Measurements from ENCODE around the gene MYPOP. TPM values are rescaled to one million over a fixed set of nuclear protein-coding genes. Genes with fewer than 3 reads are reported as not detected.

Gene MYPOP
- total and polyA plus RNA-seq, 2 donors (not counting 3 experiments of a cell fraction or from before 2014, with no cell fraction given): 3.9 to 9.0 TPM

DNA sequence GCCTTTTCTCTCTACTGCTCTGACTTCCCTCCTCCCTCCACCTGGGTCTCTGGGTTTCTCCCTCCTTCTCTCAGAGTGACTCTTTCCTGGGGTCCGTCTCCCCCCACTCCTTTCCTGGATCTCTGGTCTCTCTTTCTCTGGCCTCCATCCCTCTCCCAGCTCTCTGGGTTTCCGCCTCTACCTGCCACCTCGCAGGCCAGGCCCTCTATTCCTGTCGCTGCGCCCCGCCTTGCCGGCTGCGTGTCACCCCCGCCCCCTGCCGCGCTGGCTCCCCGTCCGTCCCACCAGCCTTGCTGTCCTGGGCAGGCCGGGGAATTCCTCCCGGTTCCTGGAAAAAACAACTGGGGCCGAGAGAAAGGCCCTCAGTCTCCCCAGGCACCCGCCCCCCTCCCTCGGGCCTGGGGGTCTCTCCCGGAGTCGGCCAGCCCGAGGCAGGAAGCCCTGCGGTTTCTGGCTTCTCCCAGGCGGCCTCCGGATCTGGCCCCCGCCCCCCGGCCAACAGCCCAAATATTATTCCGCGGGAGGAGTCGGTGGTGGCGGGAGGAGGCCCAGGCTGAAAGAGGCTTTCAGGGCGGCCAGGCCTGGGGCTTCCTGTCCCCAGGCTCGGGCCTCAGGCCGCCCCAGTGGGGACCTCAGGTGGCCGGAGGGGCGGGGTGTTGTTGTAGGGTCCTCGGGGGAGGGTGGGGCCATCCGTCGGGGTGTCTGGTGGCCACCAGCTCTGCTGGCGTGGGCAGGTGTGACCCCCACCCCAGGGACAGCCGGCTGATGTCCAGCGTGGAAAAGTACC is 25.8 kb downstream of the MYPOP start:
- FAIRE-seq (peak; percentile 8), DNase-seq (ENCODE audit: low read depth, low spot score) (peak; percentile 29)
- Histone ChIP-seq H3K27ac (ENCODE audit: insufficient read depth, low read depth, low read length) (no peak overlapping the region), H3K4me2 (ENCODE audit: insufficient read depth, low read length) (no peak overlapping the region), H3K4me3 (replicated peaks in 1 of 3; ENCODE audit: insufficient read depth in 1 of 3, low read depth in 1 of 3, low read length in 3 of 3) (peak overlapping the region in 1 of 3 experiments; percentile 6), H4K20me1 (replicated peaks; ENCODE audit: control insufficient read depth, extremely low read depth, insufficient read depth, low read length) (no peaks in the 10 kb centered on the region), H3K9me1 (replicated peaks; ENCODE audit: control insufficient read depth, extremely low read depth, insufficient read depth, low read length) (no peaks in the 10 kb centered on the region), H3K36me3 (ENCODE audit: control insufficient read depth in 2 of 2, extremely low read depth in 1 of 2, insufficient read depth in 2 of 2, low read length in 2 of 2) (no peaks in the 10 kb centered on the region), H3K27me3 (ENCODE audit: control insufficient read depth in 2 of 2, insufficient read depth in 2 of 2, low read length in 2 of 2) (peaks cover 2 to 6% of the 10 kb centered on the region in 2 experiments), H2AFZ (ENCODE audit: low read depth, low read length) (peak overlapping the region; percentile 73), H3K9me3 (replicated peaks; ENCODE audit: control insufficient read depth, insufficient read depth, low read length) (no peaks in the 10 kb centered on the region), H3K79me2 (ENCODE audit: control insufficient read depth, insufficient read depth, low read length) (no peaks in the 10 kb centered on the region), H3K4me1 (ENCODE audit: control insufficient read depth, extremely low read depth, insufficient read depth, low read length) (no peaks in the 10 kb centered on the region), H3K9ac (replicated peaks; ENCODE audit: extremely low read depth, insufficient read depth, low read length) (peak overlapping the region; percentile 5)
- ChIA-PET CTCF (interaction anchor here (0.7 kb wide), 1 partner anchor 10 kb away, joined by 3 read pairs; the partner anchor contains the start of gene IRF2BP1), POLR2A (no interaction called here)
- intact Hi-C loops (cut with micrococcal nuclease) (no loop called here), dilution Hi-C loops (cut with MboI; ENCODE audit: extremely low pct_ligation_motif_present, low sequenced_read_pairs) (no loop called here)
- BruUV-seq (replicated peaks): no TSS peak
- TF ChIP-seq EZH2 (IDR thresholded peaks at IDR 0.05; ENCODE audit: borderline replicate concordance, low read depth, low read length, severe bottlenecking) (peak; percentile 10), JUN (IDR thresholded peaks at IDR 0.05; ENCODE audit: borderline replicate concordance, insufficient read depth, insufficient read length, low read depth) (no peak)

DNA sequence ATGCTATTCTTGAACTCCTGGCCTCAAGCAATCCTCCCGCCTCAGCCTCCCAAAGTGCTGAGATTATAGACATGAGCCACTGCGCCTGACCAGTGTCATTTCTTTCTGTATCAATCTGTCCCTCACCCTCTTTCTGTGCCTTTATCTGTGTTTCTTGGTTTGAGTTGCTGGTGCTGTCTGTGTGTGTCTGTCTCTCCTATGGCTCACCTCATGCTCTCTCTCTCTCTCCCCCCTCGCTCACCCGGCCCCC is 26.3 kb downstream of the MYPOP start:
- H3K27ac ChIP-seq (ENCODE audit: insufficient read depth, low read depth, low read length): no peak overlapping the region
- H2AFZ ChIP-seq (ENCODE audit: low read depth, low read length): peak overlapping the region; percentile 73
- intact Hi-C loops (cut with micrococcal nuclease): no loop called here
- H3K9me1 ChIP-seq (replicated peaks; ENCODE audit: control insufficient read depth, extremely low read depth, insufficient read depth, low read length): no peaks in the 10 kb centered on the region
- FAIRE-seq (no peak), DNase-seq (ENCODE audit: low read depth, low spot score) (no peak)
- BruUV-seq (replicated peaks): no TSS peak
- ChIA-PET POLR2A (no interaction called here), CTCF (interaction anchor here (0.7 kb wide), 1 partner anchor 10 kb away, joined by 3 read pairs; the partner anchor contains the start of gene IRF2BP1)
- no peaks in the 10 kb centered on the region for H3K79me2 ChIP-seq (ENCODE audit: control insufficient read depth, insufficient read depth, low read length)
- H3K27me3 ChIP-seq (ENCODE audit: control insufficient read depth in 2 of 2, insufficient read depth in 2 of 2, low read length in 2 of 2): peaks cover 2 to 6% of the 10 kb centered on the region in 2 experiments
- no peaks in the 10 kb centered on the region for H3K4me1 ChIP-seq (ENCODE audit: control insufficient read depth, extremely low read depth, insufficient read depth, low read length)
- TF ChIP-seq MYC (IDR thresholded peaks at IDR 0.05; ENCODE audit: low read depth, low read length): no peak
- no peak for TF ChIP-seq POLR2AphosphoS5 (IDR thresholded peaks at IDR 0.05; ENCODE audit: insufficient read depth, low read depth, low read length)
- dilution Hi-C loops (cut with MboI; ENCODE audit: extremely low pct_ligation_motif_present, low sequenced_read_pairs): no loop called here
- H3K36me3 ChIP-seq (ENCODE audit: control insufficient read depth in 2 of 2, extremely low read depth in 1 of 2, insufficient read depth in 2 of 2, low read length in 2 of 2): no peaks in the 10 kb centered on the region
- peak overlapping the region; percentile 5 for H3K9ac ChIP-seq (replicated peaks; ENCODE audit: extremely low read depth, insufficient read depth, low read length)
- H3K4me3 ChIP-seq (replicated peaks in 1 of 3; ENCODE audit: insufficient read depth in 1 of 3, low read depth in 1 of 3, low read length in 3 of 3): no peak overlapping the region
- H4K20me1 ChIP-seq (replicated peaks; ENCODE audit: control insufficient read depth, extremely low read depth, insufficient read depth, low read length): no peaks in the 10 kb centered on the region
- H3K4me2 ChIP-seq (ENCODE audit: insufficient read depth, low read length): no peak overlapping the region
- no peaks in the 10 kb centered on the region for H3K9me3 ChIP-seq (replicated peaks; ENCODE audit: control insufficient read depth, insufficient read depth, low read length)

Measured in endothelial cell of umbilical vein (primary cell).